Measurements from ENCODE around the gene FUT8.

The FUT8 gene

GRCh38 chr14:65552724-65553123 lies 140.2 kb downstream of the FUT8 start:
- Histone ChIP-seq H2AFZ (no peak overlapping the region), H3K27ac (no peak overlapping the region), H3K9ac (no peak overlapping the region), H3K36me3 (ENCODE audit: control insufficient read depth, insufficient read depth, low read length) (no peaks in the 10 kb centered on the region), H3K79me2 (peaks cover 8% of the 10 kb centered on the region), H3K4me2 (ENCODE audit: low read length) (no peak overlapping the region), H3K9me3 (ENCODE audit: control insufficient read depth, low read length) (no peaks in the 10 kb centered on the region), H3K4me1 (peaks cover 4% of the 10 kb centered on the region), H3K27me3 (ENCODE audit: control insufficient read depth, insufficient read depth, low read length) (no peaks in the 10 kb centered on the region), H3K4me3 (ENCODE audit: low read depth, low read length) (no peak overlapping the region)
- TF ChIP-seq CTCF (IDR thresholded peaks at IDR 0.05), result no peak

- H3K9me3 ChIP-seq (ENCODE audit: control insufficient read depth, low read length), result no peaks in the 10 kb centered on the region
- no peaks in the 10 kb centered on the region for H3K27me3 ChIP-seq (ENCODE audit: control insufficient read depth, insufficient read depth, low read length)
- H3K79me2 ChIP-seq, result peaks cover 8% of the 10 kb centered on the region
- H3K4me3 ChIP-seq (ENCODE audit: low read depth, low read length), result no peak overlapping the region
- H3K27ac ChIP-seq, result no peak overlapping the region
- no peak overlapping the region for H3K4me2 ChIP-seq (ENCODE audit: low read length)
- H2AFZ ChIP-seq, result no peak overlapping the region
- no peak for TF ChIP-seq CTCF (IDR thresholded peaks at IDR 0.05)
- H3K36me3 ChIP-seq (ENCODE audit: control insufficient read depth, insufficient read depth, low read length), result no peaks in the 10 kb centered on the region
- peaks cover 4% of the 10 kb centered on the region for H3K4me1 ChIP-seq
- H3K9ac ChIP-seq, result no peak overlapping the region
These were observed 142.3 kb downstream of the FUT8 start for GRCh38 chr14:65554837-65555236.

GRCh38 chr14:65555358-65555757 lies 142.8 kb downstream of the FUT8 start:
- no peak for TF ChIP-seq CTCF (IDR thresholded peaks at IDR 0.05)
- H2AFZ ChIP-seq, result no peak overlapping the region
- no peaks in the 10 kb centered on the region for H3K36me3 ChIP-seq (ENCODE audit: control insufficient read depth, insufficient read depth, low read length)
- peaks cover 8% of the 10 kb centered on the region for H3K79me2 ChIP-seq
- H3K4me3 ChIP-seq (ENCODE audit: low read depth, low read length), result no peak overlapping the region
- H3K27me3 ChIP-seq (ENCODE audit: control insufficient read depth, insufficient read depth, low read length), result no peaks in the 10 kb centered on the region
- no peak overlapping the region for H3K27ac ChIP-seq
- H3K4me2 ChIP-seq (ENCODE audit: low read length), result no peak overlapping the region
- no peaks in the 10 kb centered on the region for H3K9me3 ChIP-seq (ENCODE audit: control insufficient read depth, low read length)
- H3K4me1 ChIP-seq, result peaks cover 4% of the 10 kb centered on the region
- H3K9ac ChIP-seq, result no peak overlapping the region

GRCh38 chr14:65558363-65558762 lies 145.8 kb downstream of the FUT8 start:
- Histone ChIP-seq H3K9ac (no peak overlapping the region), H2AFZ (no peak overlapping the region), H3K79me2 (peaks cover 8% of the 10 kb centered on the region), H3K27me3 (ENCODE audit: control insufficient read depth, insufficient read depth, low read length) (no peaks in the 10 kb centered on the region), H3K27ac (no peak overlapping the region), H3K9me3 (ENCODE audit: control insufficient read depth, low read length) (no peaks in the 10 kb centered on the region), H3K4me2 (ENCODE audit: low read length) (no peak overlapping the region), H3K4me3 (ENCODE audit: low read depth, low read length) (no peak overlapping the region), H3K36me3 (ENCODE audit: control insufficient read depth, insufficient read depth, low read length) (no peaks in the 10 kb centered on the region), H3K4me1 (peaks cover 4% of the 10 kb centered on the region)
- no peak for TF ChIP-seq CTCF (IDR thresholded peaks at IDR 0.05)

- H3K4me2 ChIP-seq (ENCODE audit: low read length), result no peak overlapping the region
- peaks cover 8% of the 10 kb centered on the region for H3K79me2 ChIP-seq
- no peaks in the 10 kb centered on the region for H3K9me3 ChIP-seq (ENCODE audit: control insufficient read depth, low read length)
- H3K27me3 ChIP-seq (ENCODE audit: control insufficient read depth, insufficient read depth, low read length), result no peaks in the 10 kb centered on the region
- H3K36me3 ChIP-seq (ENCODE audit: control insufficient read depth, insufficient read depth, low read length), result no peaks in the 10 kb centered on the region
- H3K27ac ChIP-seq, result no peak overlapping the region
- peaks cover 4% of the 10 kb centered on the region for H3K4me1 ChIP-seq
- no peak for TF ChIP-seq CTCF (IDR thresholded peaks at IDR 0.05)
- H3K4me3 ChIP-seq (ENCODE audit: low read depth, low read length), result no peak overlapping the region
- no peak overlapping the region for H2AFZ ChIP-seq
- H3K9ac ChIP-seq, result no peak overlapping the region
These were observed 148.0 kb downstream of the FUT8 start for GRCh38 chr14:65560340-65561027.
